ENCODE data around the gene USH1C. TPM values are rescaled to one million over a fixed set of nuclear protein-coding genes. Genes with fewer than 3 reads are reported as not detected.

USH1C gene
- total and polyA plus RNA-seq, 9 of the 15 experiments (the other 6 are each of a cell fraction or from before 2014, with no cell fraction given), result 0.04 TPM; not detected in 8

DNA sequence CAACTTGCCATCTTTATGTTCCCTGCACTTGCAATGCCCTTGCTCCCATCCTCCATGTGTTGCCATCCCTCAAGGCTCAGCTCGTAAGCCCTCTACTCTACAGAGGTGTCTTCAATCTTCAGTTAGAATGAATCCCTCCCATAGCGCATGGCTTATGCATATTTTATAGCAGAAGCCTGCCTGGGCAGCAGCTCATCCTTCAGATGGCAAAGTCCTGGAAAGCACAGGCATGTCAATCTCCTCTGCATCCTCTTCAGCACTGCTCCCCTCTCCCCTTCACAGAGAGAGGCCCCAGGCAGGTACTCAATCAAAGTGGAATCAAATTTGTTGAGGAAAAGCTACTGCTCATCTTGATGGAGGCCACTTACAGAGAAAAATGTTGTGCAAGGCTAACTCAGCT is 36.4 kb downstream of the USH1C start (continued):
- TF ChIP-seq, protein P1, sequence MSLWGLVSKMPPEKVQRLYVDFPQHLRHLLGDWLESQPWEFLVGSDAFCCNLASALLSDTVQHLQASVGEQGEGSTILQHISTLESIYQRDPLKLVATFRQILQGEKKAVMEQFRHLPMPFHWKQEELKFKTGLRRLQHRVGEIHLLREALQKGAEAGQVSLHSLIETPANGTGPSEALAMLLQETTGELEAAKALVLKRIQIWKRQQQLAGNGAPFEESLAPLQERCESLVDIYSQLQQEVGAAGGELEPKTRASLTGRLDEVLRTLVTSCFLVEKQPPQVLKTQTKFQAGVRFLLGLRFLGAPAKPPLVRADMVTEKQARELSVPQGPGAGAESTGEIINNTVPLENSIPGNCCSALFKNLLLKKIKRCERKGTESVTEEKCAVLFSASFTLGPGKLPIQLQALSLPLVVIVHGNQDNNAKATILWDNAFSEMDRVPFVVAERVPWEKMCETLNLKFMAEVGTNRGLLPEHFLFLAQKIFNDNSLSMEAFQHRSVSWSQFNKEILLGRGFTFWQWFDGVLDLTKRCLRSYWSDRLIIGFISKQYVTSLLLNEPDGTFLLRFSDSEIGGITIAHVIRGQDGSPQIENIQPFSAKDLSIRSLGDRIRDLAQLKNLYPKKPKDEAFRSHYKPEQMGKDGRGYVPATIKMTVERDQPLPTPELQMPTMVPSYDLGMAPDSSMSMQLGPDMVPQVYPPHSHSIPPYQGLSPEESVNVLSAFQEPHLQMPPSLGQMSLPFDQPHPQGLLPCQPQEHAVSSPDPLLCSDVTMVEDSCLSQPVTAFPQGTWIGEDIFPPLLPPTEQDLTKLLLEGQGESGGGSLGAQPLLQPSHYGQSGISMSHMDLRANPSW (CRISPR knock-in tag; IDR thresholded peaks at IDR 0.05), result no peak
- TF ChIP-seq BRF1 (IDR thresholded peaks at IDR 0.05; ENCODE audit: borderline replicate concordance, extremely low read depth, insufficient read length) (no peak), ZSCAN32 (CRISPR knock-in tag; IDR thresholded peaks at IDR 0.05) (no peak)
- TF ChIP-seq, protein P2, sequence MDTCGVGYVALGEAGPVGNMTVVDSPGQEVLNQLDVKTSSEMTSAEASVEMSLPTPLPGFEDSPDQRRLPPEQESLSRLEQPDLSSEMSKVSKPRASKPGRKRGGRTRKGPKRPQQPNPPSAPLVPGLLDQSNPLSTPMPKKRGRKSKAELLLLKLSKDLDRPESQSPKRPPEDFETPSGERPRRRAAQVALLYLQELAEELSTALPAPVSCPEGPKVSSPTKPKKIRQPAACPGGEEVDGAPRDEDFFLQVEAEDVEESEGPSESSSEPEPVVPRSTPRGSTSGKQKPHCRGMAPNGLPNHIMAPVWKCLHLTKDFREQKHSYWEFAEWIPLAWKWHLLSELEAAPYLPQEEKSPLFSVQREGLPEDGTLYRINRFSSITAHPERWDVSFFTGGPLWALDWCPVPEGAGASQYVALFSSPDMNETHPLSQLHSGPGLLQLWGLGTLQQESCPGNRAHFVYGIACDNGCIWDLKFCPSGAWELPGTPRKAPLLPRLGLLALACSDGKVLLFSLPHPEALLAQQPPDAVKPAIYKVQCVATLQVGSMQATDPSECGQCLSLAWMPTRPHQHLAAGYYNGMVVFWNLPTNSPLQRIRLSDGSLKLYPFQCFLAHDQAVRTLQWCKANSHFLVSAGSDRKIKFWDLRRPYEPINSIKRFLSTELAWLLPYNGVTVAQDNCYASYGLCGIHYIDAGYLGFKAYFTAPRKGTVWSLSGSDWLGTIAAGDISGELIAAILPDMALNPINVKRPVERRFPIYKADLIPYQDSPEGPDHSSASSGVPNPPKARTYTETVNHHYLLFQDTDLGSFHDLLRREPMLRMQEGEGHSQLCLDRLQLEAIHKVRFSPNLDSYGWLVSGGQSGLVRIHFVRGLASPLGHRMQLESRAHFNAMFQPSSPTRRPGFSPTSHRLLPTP (IDR thresholded peaks at IDR 0.05; ENCODE audit: borderline replicate concordance, extremely low read depth, insufficient read length), result no peak
- TF ChIP-seq, protein P3, sequence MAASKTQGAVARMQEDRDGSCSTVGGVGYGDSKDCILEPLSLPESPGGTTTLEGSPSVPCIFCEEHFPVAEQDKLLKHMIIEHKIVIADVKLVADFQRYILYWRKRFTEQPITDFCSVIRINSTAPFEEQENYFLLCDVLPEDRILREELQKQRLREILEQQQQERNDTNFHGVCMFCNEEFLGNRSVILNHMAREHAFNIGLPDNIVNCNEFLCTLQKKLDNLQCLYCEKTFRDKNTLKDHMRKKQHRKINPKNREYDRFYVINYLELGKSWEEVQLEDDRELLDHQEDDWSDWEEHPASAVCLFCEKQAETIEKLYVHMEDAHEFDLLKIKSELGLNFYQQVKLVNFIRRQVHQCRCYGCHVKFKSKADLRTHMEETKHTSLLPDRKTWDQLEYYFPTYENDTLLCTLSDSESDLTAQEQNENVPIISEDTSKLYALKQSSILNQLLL (CRISPR knock-in tag; IDR thresholded peaks at IDR 0.05; ENCODE audit: borderline replicate concordance), result no peak
